Testis (tissue), 2 donors: Measurements from ENCODE around the gene TRIM46.

Experiments used
- CTCF ChIP-seq, 3 experiments: fragments of 450-650 bp in 2 of 3; fragments of 200-600 bp in 1 of 3; sonication (generic) in 1 of 3; IDR thresholded peaks; one replicate each; pipeline ENCODE4 v1.5.1; 2016 to 2019; ENCODE audit warnings: antibody characterized with exemption in 3 of 3, mild to moderate bottlenecking in 2 of 3, moderate library complexity in 1 of 3
- POLR2A ChIP-seq: fragments of 450-650 bp; IDR thresholded peaks from one replicate; pipeline ENCODE4 v1.6.1; 2017; ENCODE audit warnings: antibody characterized with exemption, mild to moderate bottlenecking, moderate library complexity

DNA sequence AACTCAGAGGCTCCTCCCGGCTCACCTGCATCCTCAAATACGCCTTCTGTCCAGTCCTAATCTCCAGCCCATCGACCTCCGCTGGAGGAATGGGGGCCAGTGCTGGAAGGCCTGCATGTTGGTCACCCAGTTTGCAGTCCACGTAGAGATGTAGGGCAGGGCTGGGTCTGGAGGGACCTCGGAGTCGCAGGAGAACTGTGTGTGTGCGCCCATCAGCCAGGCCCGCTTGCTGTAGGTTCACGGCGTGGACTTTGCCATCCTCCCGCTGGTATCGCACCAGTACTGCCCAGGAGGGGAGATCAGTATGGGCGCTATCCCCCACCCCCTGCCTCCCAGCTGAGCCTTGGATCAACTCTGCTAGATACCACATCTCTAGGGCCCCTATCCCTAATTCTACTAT is 31.4 kb downstream of the TRIM46 start:
- TF ChIP-seq CTCF (IDR thresholded peaks at IDR 0.05) (no peak), POLR2A (no peak)
